Activated CD8-positive, alpha-beta memory T cell treated with anti-CD3 and anti-CD28 coated beads for 48 hours (primary cell): ENCODE results near the gene PREX1.
"Not testable (repeated sequence)": the region's sequence is repeated elsewhere in the genome, so short reads cannot be mapped to it uniquely, and the experiment has no call there.

ENCODE experiments used
- DNase-seq, 3 experiments: peaks; one replicate each; pipeline ENCODE4 v3.0.0-alpha.2; 2020; ENCODE audit warnings: low read depth in 2 of 3, low spot score in 2 of 3

PREX1 gene

DNA sequence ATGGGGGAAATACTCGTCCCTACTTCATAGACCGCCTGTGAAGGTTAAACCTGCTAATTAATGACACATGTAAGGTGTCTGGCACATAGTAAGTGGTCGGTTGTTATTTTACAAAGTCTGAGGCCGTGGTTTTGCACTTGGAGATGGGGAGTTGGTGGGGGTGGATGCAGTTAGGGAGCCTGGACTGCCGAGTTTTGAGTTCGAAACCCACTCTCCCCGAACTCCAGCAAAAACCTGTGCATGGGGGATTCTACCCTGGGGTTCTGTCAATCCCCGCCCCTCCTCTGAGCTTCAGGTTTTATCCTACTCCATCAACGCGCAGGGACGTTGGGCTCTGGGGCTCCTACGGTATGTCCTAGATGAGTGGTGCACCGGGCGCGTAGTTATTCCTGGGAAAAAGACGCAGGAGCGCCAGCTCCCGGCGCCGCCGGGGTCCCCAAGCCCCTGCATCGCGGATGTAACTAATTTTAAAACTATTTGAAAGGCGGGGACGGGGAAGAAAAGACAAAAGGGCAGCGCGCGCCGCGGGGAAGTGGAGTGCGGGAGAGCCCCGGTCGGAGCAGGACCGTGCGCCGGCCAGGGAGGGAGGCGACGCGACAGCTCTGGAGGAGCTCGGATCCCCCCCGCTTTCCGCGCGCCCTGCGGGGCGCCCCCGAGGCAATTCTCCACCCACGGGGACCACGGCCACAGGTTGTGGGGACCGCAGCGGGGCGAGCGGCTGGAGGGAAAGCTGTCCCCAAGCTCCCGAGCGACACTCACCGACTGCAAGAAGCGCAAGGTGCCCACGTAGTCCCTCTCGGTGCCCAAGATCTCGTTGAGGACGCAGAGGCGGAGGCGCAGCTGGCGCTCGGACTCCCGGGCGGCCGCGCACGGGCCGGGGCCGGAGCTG, 672 bp downstream of the PREX1 start:
- DNase-seq, result peak in 1 of 3 experiments; percentile 29

DNA sequence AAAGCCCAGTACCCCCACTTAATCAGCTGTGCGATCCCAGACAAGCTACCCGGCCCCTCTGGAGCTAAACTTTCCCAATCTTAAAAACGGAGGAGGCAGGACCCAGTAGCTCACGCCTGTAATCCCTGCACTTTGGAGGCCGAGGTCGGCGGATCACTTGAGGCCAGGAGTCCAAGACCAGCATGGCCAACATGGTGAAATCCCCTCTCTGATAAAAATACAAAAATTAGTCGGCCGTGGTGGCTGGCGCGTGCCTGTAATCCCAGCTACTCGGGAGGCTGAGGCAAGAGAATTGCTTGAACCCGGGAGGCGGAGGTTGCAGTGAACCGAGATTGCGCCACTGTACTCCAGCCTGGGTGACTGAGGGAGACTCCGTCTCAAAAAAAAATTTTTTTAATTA, 1.3 kb downstream of the PREX1 start:
- DNase-seq, result not testable (repeated sequence)

- DNase-seq, result no peak
Measured at GRCh38 chr20:48826069-48826468, 1.7 kb downstream of the PREX1 start.

DNA sequence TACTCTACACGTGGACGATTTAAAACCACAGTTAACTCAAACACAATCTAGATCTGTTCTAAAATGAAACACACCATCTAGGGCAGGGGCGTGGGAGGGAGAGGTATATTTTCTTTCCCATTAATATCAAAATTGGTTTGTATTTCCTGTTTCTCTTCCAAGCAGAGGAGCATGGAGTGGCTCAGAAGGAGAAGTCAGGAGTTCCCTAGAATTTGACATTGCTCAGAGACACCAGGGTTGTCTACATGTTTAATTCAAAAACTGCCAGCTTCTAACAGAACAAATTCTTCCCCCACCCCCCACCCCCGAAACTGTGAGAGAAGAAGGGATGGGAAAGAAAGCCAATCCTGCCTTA, 2.3 kb downstream of the PREX1 start:
- DNase-seq, result no peak

GRCh38 chr20:48824830-48825565, 2.8 kb downstream of the PREX1 start:
- no peak for DNase-seq

DNA sequence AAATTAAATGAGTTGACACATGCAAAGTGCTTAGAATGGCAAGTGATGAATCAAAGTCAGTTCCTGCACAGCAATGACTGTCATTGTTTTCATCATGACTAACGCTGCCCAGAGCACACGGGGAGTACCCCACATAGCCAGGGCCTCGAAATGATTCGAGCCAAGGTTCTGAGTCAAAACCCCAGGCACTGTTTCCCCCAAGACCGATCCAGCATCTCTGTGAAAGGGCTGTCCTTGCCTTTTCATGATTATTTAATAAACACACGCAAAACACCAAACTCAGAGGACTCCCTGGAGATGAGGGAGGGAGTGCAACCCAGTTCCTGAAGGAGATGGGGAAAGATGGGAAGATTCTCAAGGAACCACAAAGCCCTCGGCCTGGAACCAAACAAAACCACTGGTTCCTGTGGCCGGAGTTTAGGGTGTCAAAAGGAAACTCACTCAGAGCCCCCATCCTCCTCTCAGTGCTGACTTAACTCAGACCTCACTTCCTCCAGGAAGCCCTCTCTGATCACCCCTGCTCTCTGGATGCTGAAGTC, 3.8 kb downstream of the PREX1 start:
- DNase-seq, result peak in 1 of 3 experiments; percentile 26

GRCh38 chr20:48823476-48823875, 4.3 kb downstream of the PREX1 start:
- DNase-seq, result no peak

GRCh38 chr20:48822879-48823385, 4.9 kb downstream of the PREX1 start:
- DNase-seq, result no peak

- DNase-seq, result no peak
Measured at GRCh38 chr20:48822178-48822577, 5.6 kb downstream of the PREX1 start.

DNA sequence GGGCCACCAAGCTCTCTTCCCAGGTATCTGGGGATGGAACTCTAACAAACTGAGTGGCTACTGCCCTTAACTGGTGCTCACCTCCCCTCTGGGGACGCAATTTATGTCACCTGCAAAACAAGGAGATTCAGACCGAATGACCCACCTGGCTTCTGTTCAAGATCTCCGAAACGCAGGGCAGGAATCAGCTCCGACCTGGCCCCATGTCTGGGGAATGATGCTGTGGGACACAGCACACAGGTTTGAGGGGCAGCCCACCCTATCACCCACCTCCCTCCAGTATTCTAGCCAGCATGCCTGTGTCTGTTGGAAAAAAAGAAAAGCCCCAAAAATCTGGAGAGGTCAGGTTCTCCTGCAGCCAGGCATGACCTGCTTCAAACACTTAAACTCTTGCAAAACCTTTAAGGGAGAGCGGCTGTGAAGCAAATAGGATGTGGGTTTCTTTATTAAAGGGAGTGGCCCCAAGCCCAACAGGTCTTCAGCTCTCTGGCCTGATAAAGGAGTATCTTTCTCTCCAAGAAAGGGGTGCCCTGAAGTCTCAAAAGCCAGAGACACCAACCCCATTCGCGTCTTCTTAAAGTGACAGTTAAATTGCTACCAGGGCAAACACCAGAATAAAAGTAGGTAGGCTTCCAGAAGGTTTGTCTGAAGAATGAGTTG, 6.4 kb downstream of the PREX1 start:
- DNase-seq, result no peak

DNA sequence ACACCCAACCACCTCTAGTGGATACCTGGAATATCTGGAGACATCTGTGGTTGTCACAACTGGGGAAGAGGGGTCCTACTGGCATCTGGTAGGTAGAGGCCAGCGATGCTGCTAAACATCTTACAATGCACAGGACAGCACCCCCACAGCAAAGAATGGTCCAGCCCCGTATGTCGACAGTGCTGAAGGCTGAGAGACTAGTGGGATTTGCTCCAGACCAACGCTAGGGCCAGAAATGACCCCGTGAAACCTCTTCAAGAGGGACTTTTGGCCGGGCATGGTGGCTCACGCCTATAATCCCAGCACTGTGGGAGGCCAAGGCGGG, 7.2 kb downstream of the PREX1 start:
- no peak for DNase-seq

- DNase-seq, result no peak
Measured at GRCh38 chr20:48819821-48820648, 7.8 kb downstream of the PREX1 start.

- DNase-seq, result no peak
Measured at GRCh38 chr20:48819089-48819488, 8.7 kb downstream of the PREX1 start.

DNA sequence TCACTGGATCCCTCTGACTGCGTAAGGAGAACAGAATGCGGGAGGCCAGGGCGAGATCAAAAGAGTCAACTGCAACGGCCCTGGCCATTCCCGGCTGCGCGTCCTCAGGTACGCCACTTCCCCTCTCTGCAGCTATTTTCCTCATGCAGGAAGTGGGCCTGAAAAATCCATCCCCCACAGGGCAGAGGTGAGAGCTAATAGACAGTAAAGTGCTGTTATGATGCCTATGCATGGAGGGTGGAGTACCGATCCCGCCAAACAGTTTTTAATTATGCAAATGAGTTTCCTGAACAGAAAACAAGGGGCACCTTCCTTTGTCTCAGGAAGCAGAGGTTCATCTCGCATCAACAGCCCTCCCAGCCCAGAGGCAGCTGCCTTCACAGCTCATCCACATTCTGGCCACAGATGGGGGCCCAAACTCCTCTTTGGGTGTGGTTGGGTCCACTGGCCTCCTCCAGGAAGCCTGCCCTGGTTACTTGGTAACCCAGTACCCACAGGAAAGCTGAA, 9.3 kb downstream of the PREX1 start:
- no peak for DNase-seq

DNA sequence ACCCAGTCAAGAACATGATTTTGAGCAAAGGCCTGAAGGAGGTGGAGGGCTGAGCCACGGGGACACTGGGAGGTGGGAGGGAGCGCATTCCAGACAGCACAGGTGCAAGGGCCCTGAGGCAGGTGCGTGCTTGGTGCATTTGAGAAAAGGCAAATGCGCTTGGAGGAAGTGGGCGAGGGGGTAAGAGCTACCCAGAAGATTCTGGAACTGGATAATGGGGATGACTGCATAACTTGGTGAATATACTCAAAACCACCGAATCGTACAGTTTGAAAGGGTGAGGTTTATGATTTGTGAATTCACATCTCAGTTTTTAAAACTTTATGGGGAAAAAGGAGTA, 9.8 kb downstream of the PREX1 start:
- DNase-seq, result no peak

- no peak for DNase-seq
Measured at GRCh38 chr20:48817367-48818030, 10.3 kb downstream of the PREX1 start.

DNA sequence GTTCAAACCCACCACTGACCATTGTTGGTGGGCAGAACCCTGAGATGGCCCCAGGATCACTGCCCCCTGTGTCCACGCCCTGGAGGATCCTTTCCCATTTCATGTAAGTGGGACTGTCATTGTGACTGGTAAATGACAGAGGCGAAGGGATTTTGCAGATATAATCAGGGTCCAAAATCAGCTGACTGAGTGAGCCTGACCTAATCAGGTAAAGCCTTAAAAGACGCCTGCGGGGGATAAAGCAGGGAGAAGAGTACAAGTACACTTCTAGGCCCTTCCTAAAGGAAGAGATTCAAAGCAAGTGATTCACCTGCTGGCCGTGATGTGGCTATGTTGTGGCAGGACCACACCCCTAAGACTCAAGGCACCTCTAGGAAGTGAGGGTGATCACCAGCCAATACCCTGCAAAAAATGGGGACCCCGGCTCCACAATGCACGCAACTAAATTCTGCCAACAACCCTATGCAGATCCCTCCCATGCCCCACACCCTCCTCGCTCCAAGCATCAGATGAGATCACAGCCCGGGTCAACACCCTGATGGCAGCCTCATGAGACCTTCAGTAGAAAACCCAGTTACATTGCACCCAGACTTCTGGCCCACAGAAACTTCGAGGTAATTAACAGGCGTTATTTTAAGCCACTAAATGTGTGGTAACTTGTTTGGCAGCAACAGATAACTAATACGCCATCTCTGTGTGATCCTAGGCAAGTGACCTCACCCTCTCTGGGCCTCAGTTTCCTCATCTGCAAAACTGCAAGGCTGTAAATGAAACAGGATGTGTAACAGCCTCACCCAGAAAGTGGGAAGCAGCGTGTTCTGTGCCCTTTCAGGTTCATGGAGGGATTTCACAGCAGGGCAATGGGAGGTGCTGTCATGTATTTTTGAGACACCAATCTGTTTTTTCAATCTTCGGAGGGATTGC, 11.3 kb downstream of the PREX1 start:
- DNase-seq, result no peak

GRCh38 chr20:48815537-48815936, 12.3 kb downstream of the PREX1 start:
- no peak for DNase-seq

DNA sequence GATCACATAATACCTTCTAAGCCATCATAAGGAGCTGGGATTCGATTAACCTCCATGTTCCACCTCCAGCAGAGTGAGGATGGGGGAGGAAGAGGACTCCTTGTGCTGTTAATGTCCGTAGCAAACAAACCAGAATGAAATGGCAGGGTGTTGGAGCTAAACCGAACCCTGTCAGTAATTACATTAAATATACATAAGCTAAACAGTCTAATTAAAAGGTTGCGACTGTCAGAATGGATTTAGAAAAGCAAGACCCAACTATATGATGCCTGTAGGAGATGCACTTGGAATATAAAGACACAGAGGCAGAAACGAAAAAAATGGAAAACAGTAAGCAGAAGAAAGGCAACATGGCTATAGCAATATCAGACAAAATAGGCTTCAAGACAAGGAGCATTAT, 13.2 kb downstream of the PREX1 start:
- no peak for DNase-seq
